Heart left ventricle (tissue), 13 donors: ENCODE results near the gene CNRIP1.

Experiments used
- CTCF ChIP-seq, 12 donors: fragments of 200-600 bp; sonication (generic) in 4 of 12; IDR thresholded peaks; one replicate each; pipeline versions ENCODE4 v1.5.0 to v1.8.0; 2018 to 2022; ENCODE audit warnings: antibody characterized with exemption in 12 of 12, mild to moderate bottlenecking in 5 of 12
- POLR2A ChIP-seq, 2 donors: fragments of 450-650 bp; IDR thresholded peaks; one replicate each; pipeline ENCODE4 v1.6.1; 2017; ENCODE audit warnings: antibody characterized with exemption in 2 of 2, mild to moderate bottlenecking in 2 of 2, moderate library complexity in 2 of 2
- donor health status: ischemic (EF 13 %, LVEDD 7.1; RV severe dilation, severe dysfunction).
- donor health status: DM: no; HTN: yes; CAD: no.
- donor health status: DM: no; HTN: no; CAD: no.
- donor health status: ischemic (EF 25% LVEDD 6.9; RV normal size, moderate dysfunction).
- donor health status: ischemic (EF 25% LVEDD 5.7; RV mildly dilated, moderate dysfunction).
- donor health status: ischemic (EF 35%, LVEDD 5.7; RV mildly dilated, moderate dysfunction).
- donor health status: nonischemic (EF 11% LVEDD 7.7; RV severe dilation, severe dysfunction).
- donor health status: DM: yes; HTN: yes; CAD: no.
- donor health status: PGD.
- donor health status: ischemic (EF 29% LVEDD 5.4; RV normal size, mild dysfunction).
- donor health status: nonischemic (EF 23%, LVEDD 6.1; RV moderate dilation, normal function).

DNA sequence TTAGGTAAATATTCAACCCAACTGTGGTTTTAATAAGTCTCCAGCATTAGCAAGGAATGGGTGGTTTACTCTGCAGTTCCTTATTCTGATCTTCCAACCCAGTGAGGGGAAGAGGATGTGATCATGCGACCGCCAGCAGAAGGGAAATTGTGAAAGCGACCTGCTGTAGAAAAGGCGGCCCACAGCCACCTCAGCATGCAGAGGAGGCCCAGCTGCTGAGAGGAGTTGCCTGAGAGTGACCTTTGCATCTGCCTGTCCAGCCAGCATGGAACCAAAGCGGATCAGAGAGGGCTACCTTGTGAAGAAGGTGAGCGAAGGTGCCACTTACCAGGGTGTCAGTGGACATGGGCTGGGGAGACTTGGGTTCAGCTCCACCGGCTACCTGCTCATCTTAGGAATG lies 45.3 kb upstream of the CNRIP1 start, which contains the start of gene PLEK:
- TF ChIP-seq CTCF (IDR thresholded peaks at IDR 0.05) (no peak), POLR2A (IDR thresholded peaks at IDR 0.05) (no peak)
